RWPE2 (cell line): Measurements from ENCODE around the gene MAP3K2.
A peak's percentile ranks its signal among the peaks of the same experiment; 100 is the strongest.

ENCODE experiments used
- ATAC-seq: fragments of 200-7000 bp; cut with Tn5 transposase; 3 replicates; pipeline ENCODE4 v1.9.1; 2021; ENCODE audit warnings: low read depth
- DNase-seq: peaks from one replicate; pipeline ENCODE4 v3.0.0-alpha.2; 2020; ENCODE audit warnings: low spot score
- H3K27ac ChIP-seq: fragments of 450-650 bp; 2 replicates; pipeline ENCODE4 v1.5.1; 2017; ENCODE audit warnings: mild to moderate bottlenecking; ENCODE audit not compliant: poor library complexity, severe bottlenecking
- H3K27me3 ChIP-seq: fragments of 250-450 bp; sonication (Bioruptor Pico); 2 replicates; pipeline ENCODE4 v1.5.1; 2021; ENCODE audit warnings: mild to moderate bottlenecking, moderate library complexity; ENCODE audit not compliant: insufficient read depth, poor library complexity, severe bottlenecking
- H3K36me3 ChIP-seq: fragments of 250-450 bp; sonication (Bioruptor Pico); 2 replicates; pipeline ENCODE4 v1.5.1; 2020; ENCODE audit warnings: low read depth, mild to moderate bottlenecking, moderate library complexity
- H3K4me1 ChIP-seq: fragments of 250-450 bp; sonication (Bioruptor Pico); 2 replicates; pipeline ENCODE4 v1.5.1; 2021; ENCODE audit warnings: mild to moderate bottlenecking, moderate library complexity; ENCODE audit not compliant: insufficient read depth, poor library complexity, severe bottlenecking
- H3K4me3 ChIP-seq: fragments of 250-450 bp; sonication (Bioruptor Pico); 2 replicates; pipeline ENCODE4 v1.5.1; 2021; ENCODE audit warnings: mild to moderate bottlenecking, moderate library complexity; ENCODE audit not compliant: severe bottlenecking
- H3K9me3 ChIP-seq: fragments of 250-450 bp; sonication (Bioruptor Pico); 2 replicates; pipeline ENCODE4 v1.5.1; 2021; ENCODE audit warnings: mild to moderate bottlenecking, moderate library complexity; ENCODE audit not compliant: severe bottlenecking
- CTCF ChIP-seq: fragments of 450-650 bp; IDR thresholded peaks from one replicate; pipeline ENCODE4 v1.5.1; 2017; ENCODE audit warnings: mild to moderate bottlenecking, moderate library complexity; ENCODE audit not compliant: poor library complexity, severe bottlenecking

MAP3K2 gene

GRCh38 chr2:127426501-127427354, 39.0 kb upstream of the MAP3K2 start:
- Histone ChIP-seq H3K36me3 (no peaks in the 10 kb centered on the region), H3K27ac (no peak overlapping the region), H3K4me3 (no peak overlapping the region), H3K9me3 (no peaks in the 10 kb centered on the region), H3K27me3 (no peaks in the 10 kb centered on the region), H3K4me1 (peaks cover 5% of the 10 kb centered on the region)
- DNase-seq (no peak), ATAC-seq (no peak)
- no peak for TF ChIP-seq CTCF

GRCh38 chr2:127425540-127426490, 38.0 kb upstream of the MAP3K2 start:
- TF ChIP-seq CTCF, result no peak
- H3K27me3 ChIP-seq, result no peaks in the 10 kb centered on the region

GRCh38 chr2:127424598-127425520, 37.1 kb upstream of the MAP3K2 start:
- Histone ChIP-seq H3K27me3 (no peaks in the 10 kb centered on the region), H3K27ac (no peak overlapping the region), H3K4me1 (peaks cover 5% of the 10 kb centered on the region), H3K36me3 (no peaks in the 10 kb centered on the region), H3K9me3 (no peaks in the 10 kb centered on the region), H3K4me3 (no peak overlapping the region)
- ATAC-seq, result no peak
- no peak for TF ChIP-seq CTCF
- no peak for DNase-seq

More at GRCh38 chr2:127425540-127426490, 38.0 kb upstream of the MAP3K2 start:
- H3K36me3 ChIP-seq, result no peaks in the 10 kb centered on the region
- H3K4me1 ChIP-seq, result peaks cover 5% of the 10 kb centered on the region
- no peak overlapping the region for H3K4me3 ChIP-seq
- ATAC-seq (no peak), DNase-seq (no peak)
- no peak overlapping the region for H3K27ac ChIP-seq
- H3K9me3 ChIP-seq, result no peaks in the 10 kb centered on the region

GRCh38 chr2:127423880-127424279, 36.1 kb upstream of the MAP3K2 start:
- Histone ChIP-seq H3K4me1 (peaks cover 5% of the 10 kb centered on the region), H3K36me3 (no peaks in the 10 kb centered on the region), H3K4me3 (peak overlapping the region; percentile 37), H3K27me3 (no peaks in the 10 kb centered on the region), H3K27ac (no peak overlapping the region), H3K9me3 (no peaks in the 10 kb centered on the region)
- TF ChIP-seq CTCF, result peak; percentile 11
- ATAC-seq (no peak), DNase-seq (no peak)
